NCI-H748 treated with DMSO at 0.1 percent for 48 hours (cell line): ENCODE results near the gene MYT1.

Experiments
- DNase-seq: peaks from one replicate; lab custom pipeline; 2025; lab: John Stamatoyannopoulos, UW

Gene MYT1

GRCh38 chr20:64193058-64193457 is 28.8 kb downstream of the MYT1 start:
- DNase-seq = no peak

GRCh38 chr20:64194269-64194668 is 30.0 kb downstream of the MYT1 start:
- no peak for DNase-seq

GRCh38 chr20:64196309-64196708 is 32.1 kb downstream of the MYT1 start:
- DNase-seq = no peak

- no peak for DNase-seq
Observed at GRCh38 chr20:64196847-64197306, 32.6 kb downstream of the MYT1 start.

GRCh38 chr20:64198347-64198746 is 34.1 kb downstream of the MYT1 start:
- no peak for DNase-seq

- no peak for DNase-seq
Observed at GRCh38 chr20:64199395-64199794, 35.1 kb downstream of the MYT1 start.

- DNase-seq = no peak
Observed at GRCh38 chr20:64200740-64201139, 36.5 kb downstream of the MYT1 start.

GRCh38 chr20:64201653-64202052 is 37.4 kb downstream of the MYT1 start:
- no peak for DNase-seq

- DNase-seq = no peak
Observed at GRCh38 chr20:64203037-64203777, 39.0 kb downstream of the MYT1 start.

- DNase-seq = no peak
Observed at GRCh38 chr20:64205611-64206026, 41.4 kb downstream of the MYT1 start.

GRCh38 chr20:64206614-64207013 is 42.4 kb downstream of the MYT1 start:
- no peak for DNase-seq

GRCh38 chr20:64207641-64208590 is 43.7 kb downstream of the MYT1 start:
- no peak for DNase-seq

- DNase-seq = no peak
Observed at GRCh38 chr20:64209148-64209547, 44.9 kb downstream of the MYT1 start.

- no peak for DNase-seq
Observed at GRCh38 chr20:64210656-64211369, 46.6 kb downstream of the MYT1 start.

GRCh38 chr20:64211874-64212658 is 47.8 kb downstream of the MYT1 start:
- DNase-seq = no peak

- DNase-seq = no peak
Observed at GRCh38 chr20:64212755-64213154, 48.5 kb downstream of the MYT1 start.

GRCh38 chr20:64214113-64214512 is 49.9 kb downstream of the MYT1 start:
- DNase-seq = no peak

- no peak for DNase-seq
Observed at GRCh38 chr20:64214952-64215351, 50.7 kb downstream of the MYT1 start.

GRCh38 chr20:64216036-64216435 is 51.8 kb downstream of the MYT1 start:
- DNase-seq = no peak

GRCh38 chr20:64216910-64217309 is 52.7 kb downstream of the MYT1 start:
- DNase-seq = no peak

- no peak for DNase-seq
Observed at GRCh38 chr20:64217539-64218221, 53.4 kb downstream of the MYT1 start.
